Neural progenitor cell (in vitro differentiated cells): ENCODE measurements around the gene PRMT9.

Experiments used
- EZH2 ChIP-seq: fragments of 200-600 bp; sonication (generic); IDR thresholded peaks from 2 replicates; pipeline ENCODE4 v1.6.1; 2017; ENCODE audit warnings: antibody characterized with exemption, mild to moderate bottlenecking, moderate library complexity
- EZH2phosphoT487 ChIP-seq: fragments of 200-600 bp; sonication (generic); IDR thresholded peaks from 2 replicates; pipeline ENCODE4 v1.6.1; 2017; ENCODE audit warnings: antibody characterized with exemption
- TF ChIP-seq, protein P1 (sequence below): fragments of 200-600 bp; sonication (generic); IDR thresholded peaks from 2 replicates; pipeline ENCODE4 v1.5.1; 2017; ENCODE audit warnings: antibody characterized with exemption, mild to moderate bottlenecking

DNA sequence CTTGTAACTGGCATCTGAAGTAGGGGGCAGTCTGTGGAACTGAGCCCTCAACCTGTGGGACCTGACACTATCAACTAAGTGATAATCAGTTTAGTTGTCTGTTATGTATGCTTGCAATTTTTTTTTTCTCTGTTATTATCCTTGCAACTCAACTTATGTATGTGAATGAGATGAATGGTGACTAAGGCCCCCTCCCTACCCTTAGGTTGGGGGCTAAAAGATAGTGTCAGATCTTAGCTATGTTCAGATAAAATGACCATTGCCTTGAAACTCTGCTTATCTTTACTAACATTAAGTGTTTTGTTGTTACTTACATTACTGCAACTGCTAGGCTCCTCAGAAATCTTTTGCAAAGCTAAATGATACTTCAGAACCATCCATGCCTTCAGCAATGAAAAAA is 35.3 kb downstream of the PRMT9 start:
- TF ChIP-seq, protein P1, sequence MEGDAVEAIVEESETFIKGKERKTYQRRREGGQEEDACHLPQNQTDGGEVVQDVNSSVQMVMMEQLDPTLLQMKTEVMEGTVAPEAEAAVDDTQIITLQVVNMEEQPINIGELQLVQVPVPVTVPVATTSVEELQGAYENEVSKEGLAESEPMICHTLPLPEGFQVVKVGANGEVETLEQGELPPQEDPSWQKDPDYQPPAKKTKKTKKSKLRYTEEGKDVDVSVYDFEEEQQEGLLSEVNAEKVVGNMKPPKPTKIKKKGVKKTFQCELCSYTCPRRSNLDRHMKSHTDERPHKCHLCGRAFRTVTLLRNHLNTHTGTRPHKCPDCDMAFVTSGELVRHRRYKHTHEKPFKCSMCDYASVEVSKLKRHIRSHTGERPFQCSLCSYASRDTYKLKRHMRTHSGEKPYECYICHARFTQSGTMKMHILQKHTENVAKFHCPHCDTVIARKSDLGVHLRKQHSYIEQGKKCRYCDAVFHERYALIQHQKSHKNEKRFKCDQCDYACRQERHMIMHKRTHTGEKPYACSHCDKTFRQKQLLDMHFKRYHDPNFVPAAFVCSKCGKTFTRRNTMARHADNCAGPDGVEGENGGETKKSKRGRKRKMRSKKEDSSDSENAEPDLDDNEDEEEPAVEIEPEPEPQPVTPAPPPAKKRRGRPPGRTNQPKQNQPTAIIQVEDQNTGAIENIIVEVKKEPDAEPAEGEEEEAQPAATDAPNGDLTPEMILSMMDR, result no peak
- TF ChIP-seq EZH2 (no peak), EZH2phosphoT487 (no peak)
